ENCODE results near the gene TSPAN13. TPM values are rescaled to one million over a fixed set of nuclear protein-coding genes. Genes with fewer than 3 reads are reported as not detected.

TSPAN13 gene
- total and polyA plus RNA-seq, 7 donors = 4.8 to 16.2 (median 8.9) TPM

GRCh38 chr7:16747102-16747501 lies 6.5 kb upstream of the TSPAN13 start:
- Histone ChIP-seq H3K9me3 (no peaks in the 10 kb centered on the region), H3K4me1 (no peaks in the 10 kb centered on the region), H3K27ac (no peak overlapping the region), H3K27me3 (ENCODE audit: insufficient read depth in 3 of 3, low read length in 2 of 3) (no peaks in the 10 kb centered on the region), H3K4me3 (no peak overlapping the region), H3K36me3 (ENCODE audit: insufficient read depth in 1 of 2, low read depth in 1 of 2) (no peaks in the 10 kb centered on the region)
- no peak for DNase-seq
- peak in 1 of 4 donors; percentile 49 for ATAC-seq
- no peak for TF ChIP-seq CTCF (IDR thresholded peaks at IDR 0.05)
- 0 to 11% (median 5%) methylated on average over 1 of the region's 1 CpG for WGBS, 3 donors
- intact Hi-C loops (cut with DNase I) = no loop called here

- Histone ChIP-seq H3K36me3 (ENCODE audit: insufficient read depth in 1 of 2, low read depth in 1 of 2) (no peaks in the 10 kb centered on the region), H3K9me3 (no peaks in the 10 kb centered on the region), H3K4me1 (no peaks in the 10 kb centered on the region), H3K27ac (no peak overlapping the region), H3K4me3 (peak overlapping the region; percentile 68), H3K27me3 (ENCODE audit: insufficient read depth in 3 of 3, low read length in 2 of 3) (peaks cover 0 to 11% (median 2%) of the 10 kb centered on the region in 3 donors)
- DNase-seq (peak; percentile 16 to 50), ATAC-seq (peak; percentile 32 to 57 (median 43))
- TF ChIP-seq CTCF (IDR thresholded peaks at IDR 0.05) = no peak
- 7 to 8% (median 8%) methylated on average over 55 to 58 of the region's 58 CpGs for WGBS, 3 donors
- intact Hi-C loops (cut with DNase I) = no loop called here
Measured at GRCh38 chr7:16753932-16754855, 639 bp downstream of the TSPAN13 start.

GRCh38 chr7:16754856-16755317 lies 1.3 kb downstream of the TSPAN13 start:
- WGBS, 3 donors = 56 to 77% (median 72%) methylated on average over 6 of the region's 6 CpGs
- no peak overlapping the region for H3K27ac ChIP-seq
- intact Hi-C loops (cut with DNase I) = no loop called here
- TF ChIP-seq CTCF (IDR thresholded peaks at IDR 0.05) = no peak
- no peaks in the 10 kb centered on the region for H3K4me1 ChIP-seq
- peaks cover 0 to 11% (median 3%) of the 10 kb centered on the region in 3 donors for H3K27me3 ChIP-seq (ENCODE audit: insufficient read depth in 3 of 3, low read length in 2 of 3)
- H3K9me3 ChIP-seq = no peaks in the 10 kb centered on the region
- no peak for DNase-seq
- H3K36me3 ChIP-seq (ENCODE audit: insufficient read depth in 1 of 2, low read depth in 1 of 2) = no peaks in the 10 kb centered on the region
- H3K4me3 ChIP-seq = peak overlapping the region; percentile 68
- ATAC-seq = no peak

GRCh38 chr7:16755397-16755796 lies 1.8 kb downstream of the TSPAN13 start:
- Histone ChIP-seq H3K9me3 (no peaks in the 10 kb centered on the region), H3K27me3 (ENCODE audit: insufficient read depth in 3 of 3, low read length in 2 of 3) (peaks cover 0 to 11% (median 3%) of the 10 kb centered on the region in 3 donors), H3K27ac (no peak overlapping the region), H3K4me1 (no peaks in the 10 kb centered on the region), H3K4me3 (peak overlapping the region; percentile 68), H3K36me3 (ENCODE audit: insufficient read depth in 1 of 2, low read depth in 1 of 2) (no peaks in the 10 kb centered on the region)
- intact Hi-C loops (cut with DNase I) = no loop called here
- DNase-seq = no peak
- no peak for TF ChIP-seq CTCF (IDR thresholded peaks at IDR 0.05)
- no peak for ATAC-seq

Data from psoas muscle (tissue), 8 donors.